Bronchial epithelial cell (primary cell): ENCODE data around the gene IRX2. TPM values are rescaled to one million over a fixed set of nuclear protein-coding genes. Genes with fewer than 3 reads are reported as not detected.

Source experiments
- DNase-seq: peaks from one replicate; pipeline ENCODE4 v3.0.0-alpha.2; 2010; ENCODE audit warnings: low read depth
- FAIRE-seq: peaks from 2 replicates; lab custom pipeline; 2011; peaks lifted over from hg19 to GRCh38; lab: Jason Lieb, UNC
- H3K27me3 ChIP-seq: 2 replicates; pipeline ENCODE4 v1.5.1; 2011; ENCODE audit warnings: low read length; ENCODE audit not compliant: control insufficient read depth, insufficient read depth
- H3K36me3 ChIP-seq: 2 replicates; pipeline ENCODE4 v1.5.1; 2011; ENCODE audit warnings: low read length; ENCODE audit not compliant: control insufficient read depth, insufficient read depth
- H3K4me3 ChIP-seq: 2 replicates; pipeline ENCODE4 v1.5.1; 2011; ENCODE audit warnings: mild to moderate bottlenecking, low read depth, low read length, control low read depth
- CTCF ChIP-seq: IDR thresholded peaks from 2 replicates; pipeline ENCODE4 v1.5.1; 2011; ENCODE audit warnings: mild to moderate bottlenecking, moderate library complexity, low read length, control low read depth, inconsistent platforms; ENCODE audit not compliant: insufficient read depth, severe bottlenecking
- total RNA-seq: library from RNA; depleted of rRNA; stranded (reverse); fragments of >200 nt; gene quantifications from 2 replicates; pipeline ENCODE4 v1.2.1, GENCODE V29; 2014

Gene IRX2
- total RNA-seq, 1 donor from 2014 or later = 14.0 TPM

- Histone ChIP-seq H3K4me3 (no peak overlapping the region), H3K36me3 (no peaks in the 10 kb centered on the region), H3K27me3 (no peaks in the 10 kb centered on the region)
- DNase-seq (no peak), FAIRE-seq (no peak)
- TF ChIP-seq CTCF = no peak
Measured at GRCh38 chr5:2740876-2741555, 10.5 kb downstream of the IRX2 start.

GRCh38 chr5:2740051-2740875 is 11.2 kb downstream of the IRX2 start:
- DNase-seq = no peak
- Histone ChIP-seq H3K27me3 (no peaks in the 10 kb centered on the region), H3K36me3 (no peaks in the 10 kb centered on the region), H3K4me3 (peak overlapping the region; percentile 54)
- FAIRE-seq = no peak
- TF ChIP-seq CTCF = no peak

GRCh38 chr5:2739360-2740050 is 12.0 kb downstream of the IRX2 start:
- Histone ChIP-seq H3K4me3 (peak overlapping the region; percentile 54), H3K36me3 (no peaks in the 10 kb centered on the region), H3K27me3 (no peaks in the 10 kb centered on the region)
- FAIRE-seq (no peak), DNase-seq (no peak)
- TF ChIP-seq CTCF = no peak

GRCh38 chr5:2738700-2739359 is 12.6 kb downstream of the IRX2 start:
- H3K36me3 ChIP-seq = no peaks in the 10 kb centered on the region
- TF ChIP-seq CTCF = no peak
- peak overlapping the region; percentile 54 for H3K4me3 ChIP-seq
- no peak for FAIRE-seq
- peaks cover 2% of the 10 kb centered on the region for H3K27me3 ChIP-seq
- no peak for DNase-seq

GRCh38 chr5:2738156-2738699 is 13.2 kb downstream of the IRX2 start:
- DNase-seq = no peak
- Histone ChIP-seq H3K27me3 (peaks cover 2% of the 10 kb centered on the region), H3K36me3 (no peaks in the 10 kb centered on the region), H3K4me3 (no peak overlapping the region)
- TF ChIP-seq CTCF = no peak
- no peak for FAIRE-seq
